ENCODE results near the gene IRX5. TPM values are rescaled to one million over a fixed set of nuclear protein-coding genes. Genes with fewer than 3 reads are reported as not detected.

Gene IRX5
- total and polyA plus RNA-seq, 2 of the 8 experiments (the other 6 are each of a cell fraction or from before 2014, with no cell fraction given): 0.48 to 0.56 TPM

GRCh38 chr16:54927125-54928015 lies 3.3 kb upstream of the IRX5 start:
- Histone ChIP-seq H3K9ac (replicated peaks in 1 of 4; ENCODE audit: extremely low read depth in 1 of 4, low read depth in 3 of 4, low read length in 3 of 4) (no peak overlapping the region), H3K14ac (ENCODE audit: insufficient read length) (no peak overlapping the region), H3K79me1 (ENCODE audit: low read depth, low read length) (no peaks in the 10 kb centered on the region), H2BK20ac (ENCODE audit: low read length) (no peak overlapping the region), H3K4me1 (replicated peaks in 1 of 4; ENCODE audit: control insufficient read depth in 3 of 4, insufficient read depth in 4 of 4, low read length in 3 of 4) (peaks cover 3 to 15% (median 8%) of the 10 kb centered on the region in 4 experiments), H3K4me3 (ENCODE audit: extremely low read depth in 1 of 4, insufficient read depth in 2 of 4, low read depth in 3 of 4, low read length in 4 of 4) (peak overlapping the region; percentile 36 to 80 (median 48); a peak in 7 of 8 replicates), H4K91ac (replicated peaks; ENCODE audit: insufficient read length, low read length) (no peak overlapping the region), H2AK5ac (ENCODE audit: low read depth, low read length) (no peak overlapping the region), H3K4me2 (ENCODE audit: insufficient read depth in 1 of 2, low read depth in 2 of 2, low read length in 2 of 2) (peak overlapping the region; percentile 62 to 95), H3K36me3 (ENCODE audit: control insufficient read depth in 2 of 4, insufficient read depth in 4 of 4, low read length in 3 of 4) (no peaks in the 10 kb centered on the region), H3K23ac (ENCODE audit: insufficient read length) (no peak overlapping the region), H2AFZ (ENCODE audit: low read length) (no peak overlapping the region), H3K79me2 (ENCODE audit: control insufficient read depth in 1 of 2, insufficient read depth in 2 of 2, low read length in 2 of 2) (peaks cover 0 to 3% of the 10 kb centered on the region in 2 experiments; a peak in 1 of 4 replicates), H2BK120ac (replicated peaks; ENCODE audit: low read depth, low read length) (no peak overlapping the region), H4K8ac (ENCODE audit: extremely low read depth, insufficient read depth, low read length) (no peak overlapping the region), H4K5ac (ENCODE audit: insufficient read length, low read depth, low read length) (no peak overlapping the region), H4K20me1 (replicated peaks in 1 of 2; ENCODE audit: control insufficient read depth in 1 of 2, insufficient read depth in 2 of 2, low read length in 2 of 2) (peaks cover 0 to 6% of the 10 kb centered on the region in 2 experiments), H3K27ac (ENCODE audit: low read depth, low read length) (no peak overlapping the region), H2BK15ac (ENCODE audit: low read length) (no peak overlapping the region), H2BK5ac (ENCODE audit: low read depth, low read length) (no peak overlapping the region), H3K18ac (ENCODE audit: extremely low read depth, low read length) (no peak overlapping the region), H3K27me3 (replicated peaks in 1 of 4; ENCODE audit: control insufficient read depth in 3 of 4, extremely low read depth in 1 of 4, insufficient read depth in 3 of 4, low read length in 3 of 4) (peaks cover 20 to 53% (median 36%) of the 10 kb centered on the region in 4 experiments), H3K4ac (replicated peaks; ENCODE audit: insufficient read length, low read depth, low read length) (no peak overlapping the region), H3K9me3 (ENCODE audit: insufficient read depth in 2 of 2, low read depth in 1 of 2, low read length in 1 of 2) (no peaks in the 10 kb centered on the region), H2BK12ac (ENCODE audit: low read depth, low read length) (no peak overlapping the region), H3K56ac (replicated peaks; ENCODE audit: insufficient read length, low read depth, low read length) (no peak overlapping the region), H3K23me2 (ENCODE audit: low read depth, low read length) (peaks cover 20% of the 10 kb centered on the region; the same call in 1 of the 2 replicates)
- no peak for DNase-seq (ENCODE audit: low read depth in 1 of 2, low spot score in 2 of 2)
- POLR2A ChIA-PET (ENCODE audit: partially characterized antibody): no interaction called here
- FAIRE-seq: no peak
- WGBS, 2 experiments (ENCODE audit: extremely low coverage in 1 of 2, insufficient coverage in 1 of 2, insufficient read length in 1 of 2, insufficient replicate concordance in 2 of 2, low coverage in 1 of 2, low lambda C conversion rate in 2 of 2, missing lambda C conversion rate in 1 of 2): 44% methylated on average over 13 of the region's 13 CpGs; no CpG with 5 or more reads in 1 of the 2 experiments
- TF ChIP-seq SUZ12 (IDR thresholded peaks at IDR 0.05; ENCODE audit: low read length): no peak; the same call in 1 of the 2 replicates
- peak; percentile 62 for TF ChIP-seq EZH2 (IDR thresholded peaks at IDR 0.05; ENCODE audit: low read depth, low read length, severe bottlenecking)
- CTCF ChIA-PET (ENCODE audit: partially characterized antibody): interaction anchor here (0.6 to 1.0 kb wide), 2 partner anchors 294 to 642 kb away, joined by 3 read pairs; no protein-coding TSS in a partner anchor

Measured in H1 (cell line).